Heart left ventricle (tissue), 13 donors: ENCODE results near the gene COLEC12.

Experiments used
- POLR2A ChIP-seq, 2 donors: fragments of 450-650 bp; IDR thresholded peaks; one replicate each; pipeline ENCODE4 v1.6.1; 2017; ENCODE audit warnings: antibody characterized with exemption in 2 of 2, mild to moderate bottlenecking in 2 of 2, moderate library complexity in 2 of 2
- TF ChIP-seq, protein P1 (sequence below), 12 donors: fragments of 200-600 bp; sonication (generic) in 4 of 12; IDR thresholded peaks; one replicate each; pipeline versions ENCODE4 v1.5.0 to v1.8.0; 2018 to 2022; ENCODE audit warnings: antibody characterized with exemption in 12 of 12, mild to moderate bottlenecking in 5 of 12
- donor health status: ischemic (EF 13 %, LVEDD 7.1; RV severe dilation, severe dysfunction).
- donor health status: DM: no; HTN: yes; CAD: no.
- donor health status: DM: no; HTN: no; CAD: no.
- donor health status: ischemic (EF 25% LVEDD 6.9; RV normal size, moderate dysfunction).
- donor health status: ischemic (EF 25% LVEDD 5.7; RV mildly dilated, moderate dysfunction).
- donor health status: ischemic (EF 35%, LVEDD 5.7; RV mildly dilated, moderate dysfunction).
- donor health status: nonischemic (EF 11% LVEDD 7.7; RV severe dilation, severe dysfunction).
- donor health status: DM: yes; HTN: yes; CAD: no.
- donor health status: PGD.
- donor health status: ischemic (EF 29% LVEDD 5.4; RV normal size, mild dysfunction).
- donor health status: nonischemic (EF 23%, LVEDD 6.1; RV moderate dilation, normal function).

DNA sequence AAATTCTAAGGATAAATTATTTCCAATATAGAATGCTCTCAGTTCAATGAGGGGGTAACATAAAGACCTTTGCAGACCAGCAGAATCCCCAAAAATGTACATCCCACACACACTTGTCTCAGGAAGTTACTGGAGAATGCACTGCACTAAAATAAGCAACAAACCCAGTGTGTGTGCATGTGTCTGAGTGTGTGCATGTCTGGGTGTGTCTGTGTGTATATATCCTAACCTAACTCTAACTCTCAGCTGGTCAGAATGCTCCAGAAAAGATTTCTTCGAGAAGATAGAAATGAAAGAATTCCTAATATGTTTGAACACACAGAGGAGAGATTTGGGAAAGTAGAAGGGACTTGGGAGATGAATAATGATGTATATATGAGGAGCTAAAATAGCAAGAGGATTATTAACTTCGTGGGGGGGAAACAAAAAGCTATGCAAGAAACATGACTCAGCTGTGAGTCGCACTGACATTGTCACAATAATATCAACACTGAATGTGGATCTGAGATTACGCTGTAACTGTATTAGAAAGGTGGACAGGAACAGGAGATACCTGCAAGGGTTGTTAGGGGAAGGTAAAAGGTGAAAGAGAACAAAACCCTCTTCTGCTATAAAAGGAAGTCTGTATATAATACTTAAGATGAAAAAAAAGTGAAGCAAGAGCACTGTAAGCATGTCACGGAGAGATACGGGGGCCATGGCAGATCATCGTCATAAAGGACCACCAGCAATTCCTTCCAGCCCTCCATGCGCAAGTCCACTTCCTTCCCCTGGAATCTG, 11.1 kb downstream of the COLEC12 start:
- TF ChIP-seq POLR2A (IDR thresholded peaks at IDR 0.05), result no peak
- TF ChIP-seq, protein P1, sequence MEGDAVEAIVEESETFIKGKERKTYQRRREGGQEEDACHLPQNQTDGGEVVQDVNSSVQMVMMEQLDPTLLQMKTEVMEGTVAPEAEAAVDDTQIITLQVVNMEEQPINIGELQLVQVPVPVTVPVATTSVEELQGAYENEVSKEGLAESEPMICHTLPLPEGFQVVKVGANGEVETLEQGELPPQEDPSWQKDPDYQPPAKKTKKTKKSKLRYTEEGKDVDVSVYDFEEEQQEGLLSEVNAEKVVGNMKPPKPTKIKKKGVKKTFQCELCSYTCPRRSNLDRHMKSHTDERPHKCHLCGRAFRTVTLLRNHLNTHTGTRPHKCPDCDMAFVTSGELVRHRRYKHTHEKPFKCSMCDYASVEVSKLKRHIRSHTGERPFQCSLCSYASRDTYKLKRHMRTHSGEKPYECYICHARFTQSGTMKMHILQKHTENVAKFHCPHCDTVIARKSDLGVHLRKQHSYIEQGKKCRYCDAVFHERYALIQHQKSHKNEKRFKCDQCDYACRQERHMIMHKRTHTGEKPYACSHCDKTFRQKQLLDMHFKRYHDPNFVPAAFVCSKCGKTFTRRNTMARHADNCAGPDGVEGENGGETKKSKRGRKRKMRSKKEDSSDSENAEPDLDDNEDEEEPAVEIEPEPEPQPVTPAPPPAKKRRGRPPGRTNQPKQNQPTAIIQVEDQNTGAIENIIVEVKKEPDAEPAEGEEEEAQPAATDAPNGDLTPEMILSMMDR (IDR thresholded peaks at IDR 0.05), result no peak
